LNCaP clone FGC (cell line): ENCODE measurements around the gene DNMBP.

Experiments used
- DNase-seq: peaks from one replicate; pipeline ENCODE4 v3.0.0-alpha.2; 2011; ENCODE audit warnings: low read depth
- H3K4me3 ChIP-seq: 2 replicates; pipeline ENCODE4 v1.5.1; 2011; ENCODE audit warnings: mild to moderate bottlenecking, low read depth, low read length, control low read depth
- TF ChIP-seq, protein P1 (sequence below): IDR thresholded peaks from 2 replicates; pipeline ENCODE4 v1.5.1; 2012; ENCODE audit warnings: mild to moderate bottlenecking; ENCODE audit not compliant: control insufficient read depth, insufficient read depth; ENCODE audit errors: extremely low read depth

Gene DNMBP

GRCh38 chr10:99858849-99859248 is 150.9 kb downstream of the DNMBP start:
- TF ChIP-seq, protein P1, sequence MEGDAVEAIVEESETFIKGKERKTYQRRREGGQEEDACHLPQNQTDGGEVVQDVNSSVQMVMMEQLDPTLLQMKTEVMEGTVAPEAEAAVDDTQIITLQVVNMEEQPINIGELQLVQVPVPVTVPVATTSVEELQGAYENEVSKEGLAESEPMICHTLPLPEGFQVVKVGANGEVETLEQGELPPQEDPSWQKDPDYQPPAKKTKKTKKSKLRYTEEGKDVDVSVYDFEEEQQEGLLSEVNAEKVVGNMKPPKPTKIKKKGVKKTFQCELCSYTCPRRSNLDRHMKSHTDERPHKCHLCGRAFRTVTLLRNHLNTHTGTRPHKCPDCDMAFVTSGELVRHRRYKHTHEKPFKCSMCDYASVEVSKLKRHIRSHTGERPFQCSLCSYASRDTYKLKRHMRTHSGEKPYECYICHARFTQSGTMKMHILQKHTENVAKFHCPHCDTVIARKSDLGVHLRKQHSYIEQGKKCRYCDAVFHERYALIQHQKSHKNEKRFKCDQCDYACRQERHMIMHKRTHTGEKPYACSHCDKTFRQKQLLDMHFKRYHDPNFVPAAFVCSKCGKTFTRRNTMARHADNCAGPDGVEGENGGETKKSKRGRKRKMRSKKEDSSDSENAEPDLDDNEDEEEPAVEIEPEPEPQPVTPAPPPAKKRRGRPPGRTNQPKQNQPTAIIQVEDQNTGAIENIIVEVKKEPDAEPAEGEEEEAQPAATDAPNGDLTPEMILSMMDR, result no peak
- H3K4me3 ChIP-seq, result no peak overlapping the region
- no peak for DNase-seq

DNA sequence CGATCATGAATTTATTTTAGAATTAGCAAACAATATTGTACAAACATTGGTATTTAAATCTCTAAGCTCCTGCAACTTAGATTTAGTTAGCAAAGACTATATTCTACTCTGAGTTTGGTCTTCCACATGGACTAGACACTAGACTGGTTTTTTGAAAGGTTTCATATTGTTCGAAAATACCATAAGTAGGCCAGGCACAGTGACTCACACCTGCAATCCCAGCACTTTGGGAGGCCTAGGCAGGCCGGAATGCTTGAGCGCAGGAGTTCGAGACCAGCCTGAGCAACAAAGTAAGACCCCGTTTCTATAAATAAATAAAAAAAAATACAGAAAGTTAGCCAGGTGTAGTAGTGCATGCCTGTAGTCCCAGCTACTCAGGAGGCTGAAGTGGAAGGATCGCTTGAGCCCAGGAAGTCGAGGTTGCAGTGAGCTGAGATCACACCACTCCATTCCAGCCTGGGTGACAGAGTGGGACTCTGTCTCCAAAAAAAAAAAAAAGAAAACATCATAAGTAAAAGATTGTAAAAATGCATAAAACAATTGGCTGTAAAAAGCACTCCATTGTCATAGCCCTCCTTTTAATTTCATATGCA is 154.2 kb downstream of the DNMBP start:
- DNase-seq, result no peak
- TF ChIP-seq, protein P1, result no peak
- H3K4me3 ChIP-seq, result no peak overlapping the region

GRCh38 chr10:99854860-99855259 is 154.9 kb downstream of the DNMBP start:
- no peak overlapping the region for H3K4me3 ChIP-seq
- TF ChIP-seq, protein P1, result peak; percentile 59
- DNase-seq, result peak; percentile 31

DNA sequence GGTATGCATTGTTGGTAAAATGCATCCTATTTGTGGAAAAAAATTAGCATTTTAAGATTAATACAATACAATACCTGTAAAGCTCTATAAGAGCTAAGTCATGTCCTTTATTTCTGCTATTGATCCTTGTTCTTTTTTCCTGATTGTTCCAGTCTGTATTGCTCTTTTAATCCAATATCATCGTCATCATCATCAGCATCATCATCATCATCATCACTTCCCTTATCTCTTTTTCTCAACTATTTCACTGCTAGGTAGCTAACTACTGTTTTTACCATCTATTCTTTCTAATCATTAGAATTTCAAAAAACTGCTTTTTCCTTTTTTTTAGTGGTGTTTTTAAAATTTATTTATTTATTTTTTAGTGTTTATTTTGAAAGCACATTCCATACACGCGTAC is 156.1 kb downstream of the DNMBP start:
- H3K4me3 ChIP-seq, result no peak overlapping the region
- no peak for DNase-seq
- TF ChIP-seq, protein P1, result no peak

- no peak overlapping the region for H3K4me3 ChIP-seq
- DNase-seq, result no peak
- TF ChIP-seq, protein P1, result no peak
These were observed 157.1 kb downstream of the DNMBP start for GRCh38 chr10:99852481-99853213.

- DNase-seq, result no peak
- TF ChIP-seq, protein P1, result no peak
- no peak overlapping the region for H3K4me3 ChIP-seq
These were observed 157.9 kb downstream of the DNMBP start for GRCh38 chr10:99851825-99852224.

DNA sequence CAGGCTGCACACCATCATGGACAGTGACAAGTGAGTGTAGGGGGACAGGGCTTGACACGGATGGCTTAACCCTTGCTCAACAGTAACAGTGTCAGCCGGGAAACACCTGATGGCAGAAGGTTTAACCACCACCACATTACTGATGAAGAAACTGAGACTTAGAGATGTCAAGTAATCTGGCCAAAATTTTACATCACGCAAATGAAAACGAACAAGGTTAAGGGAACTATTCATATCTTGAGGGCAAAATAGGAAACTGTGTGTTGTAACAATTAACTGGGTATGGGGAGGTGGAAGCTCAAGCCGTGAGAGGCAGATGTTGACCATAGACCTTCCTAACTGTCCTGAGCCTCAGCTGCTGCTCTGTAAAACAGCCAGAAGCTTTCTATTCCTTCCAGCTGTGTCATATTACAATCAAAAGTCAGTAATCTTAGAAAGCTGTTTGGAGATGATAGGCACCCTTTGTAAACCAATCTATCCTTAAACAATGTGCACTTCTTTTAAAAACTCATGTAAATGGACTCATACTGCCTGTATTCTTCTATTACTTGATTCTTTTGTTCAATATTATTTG is 158.9 kb downstream of the DNMBP start:
- TF ChIP-seq, protein P1, result no peak
- no peak overlapping the region for H3K4me3 ChIP-seq
- no peak for DNase-seq
